WERI-Rb-1 (cell line): ENCODE data around the gene PRR14L.
"Not testable (repeated sequence)": the region's sequence is repeated elsewhere in the genome, so short reads cannot be mapped to it uniquely, and the experiment has no call there.

Source experiments
- DNase-seq: peaks from one replicate; pipeline ENCODE4 v3.0.0-alpha.2; 2020
- H3K27ac ChIP-seq: fragments of 250-450 bp; sonication (Bioruptor Pico); 2 replicates; pipeline ENCODE4 v1.5.1; 2020; ENCODE audit warnings: mild to moderate bottlenecking, moderate library complexity
- H3K27me3 ChIP-seq: fragments of 250-450 bp; sonication (Bioruptor Pico); 2 replicates; pipeline ENCODE4 v1.5.1; 2021; ENCODE audit warnings: mild to moderate bottlenecking, low read depth, moderate library complexity; ENCODE audit not compliant: insufficient read depth, severe bottlenecking
- H3K36me3 ChIP-seq: fragments of 250-450 bp; sonication (Bioruptor Pico); 2 replicates; pipeline ENCODE4 v1.5.1; 2020; ENCODE audit warnings: mild to moderate bottlenecking, moderate library complexity
- H3K4me3 ChIP-seq: 2 replicates; pipeline ENCODE4 v1.5.1; 2011; ENCODE audit warnings: low read depth, mild to moderate bottlenecking, control low read depth, low read length
- H3K9me3 ChIP-seq: fragments of 250-450 bp; sonication (Bioruptor Pico); 2 replicates; pipeline ENCODE4 v1.5.1; 2021; ENCODE audit warnings: mild to moderate bottlenecking, moderate library complexity; ENCODE audit not compliant: severe bottlenecking
- TF ChIP-seq, protein P1 (sequence below): IDR thresholded peaks from 2 replicates; pipeline ENCODE4 v1.5.1; 2011; ENCODE audit warnings: low read depth, mild to moderate bottlenecking, control low read depth, inconsistent platforms, low read length

The PRR14L gene

DNA sequence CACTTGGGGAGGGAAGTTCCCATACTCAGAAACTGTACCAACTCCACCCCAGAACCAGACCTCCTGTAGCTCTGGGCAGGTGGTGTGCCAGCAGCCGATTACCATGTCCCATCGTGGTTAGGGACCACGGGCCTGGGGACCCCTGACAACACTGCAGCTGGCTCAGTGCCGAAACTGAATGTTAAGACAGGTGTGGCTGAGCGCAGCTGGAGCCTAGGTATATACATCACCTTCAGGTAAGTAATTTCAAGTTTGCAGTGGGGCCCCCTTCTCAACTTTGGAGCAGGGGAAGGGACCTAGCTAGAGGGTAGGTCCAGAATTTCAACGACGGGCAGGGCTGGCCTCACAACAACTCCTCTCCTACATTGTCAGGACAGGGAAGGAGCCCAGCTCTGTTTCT lies 67.2 kb downstream of the PRR14L start:
- Histone ChIP-seq H3K27ac (no peak overlapping the region), H3K36me3 (peaks cover 23% of the 10 kb centered on the region), H3K4me3 (no peak overlapping the region), H3K9me3 (no peaks in the 10 kb centered on the region), H3K27me3 (no peaks in the 10 kb centered on the region)
- TF ChIP-seq, protein P1, sequence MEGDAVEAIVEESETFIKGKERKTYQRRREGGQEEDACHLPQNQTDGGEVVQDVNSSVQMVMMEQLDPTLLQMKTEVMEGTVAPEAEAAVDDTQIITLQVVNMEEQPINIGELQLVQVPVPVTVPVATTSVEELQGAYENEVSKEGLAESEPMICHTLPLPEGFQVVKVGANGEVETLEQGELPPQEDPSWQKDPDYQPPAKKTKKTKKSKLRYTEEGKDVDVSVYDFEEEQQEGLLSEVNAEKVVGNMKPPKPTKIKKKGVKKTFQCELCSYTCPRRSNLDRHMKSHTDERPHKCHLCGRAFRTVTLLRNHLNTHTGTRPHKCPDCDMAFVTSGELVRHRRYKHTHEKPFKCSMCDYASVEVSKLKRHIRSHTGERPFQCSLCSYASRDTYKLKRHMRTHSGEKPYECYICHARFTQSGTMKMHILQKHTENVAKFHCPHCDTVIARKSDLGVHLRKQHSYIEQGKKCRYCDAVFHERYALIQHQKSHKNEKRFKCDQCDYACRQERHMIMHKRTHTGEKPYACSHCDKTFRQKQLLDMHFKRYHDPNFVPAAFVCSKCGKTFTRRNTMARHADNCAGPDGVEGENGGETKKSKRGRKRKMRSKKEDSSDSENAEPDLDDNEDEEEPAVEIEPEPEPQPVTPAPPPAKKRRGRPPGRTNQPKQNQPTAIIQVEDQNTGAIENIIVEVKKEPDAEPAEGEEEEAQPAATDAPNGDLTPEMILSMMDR, result no peak
- DNase-seq, result no peak

DNA sequence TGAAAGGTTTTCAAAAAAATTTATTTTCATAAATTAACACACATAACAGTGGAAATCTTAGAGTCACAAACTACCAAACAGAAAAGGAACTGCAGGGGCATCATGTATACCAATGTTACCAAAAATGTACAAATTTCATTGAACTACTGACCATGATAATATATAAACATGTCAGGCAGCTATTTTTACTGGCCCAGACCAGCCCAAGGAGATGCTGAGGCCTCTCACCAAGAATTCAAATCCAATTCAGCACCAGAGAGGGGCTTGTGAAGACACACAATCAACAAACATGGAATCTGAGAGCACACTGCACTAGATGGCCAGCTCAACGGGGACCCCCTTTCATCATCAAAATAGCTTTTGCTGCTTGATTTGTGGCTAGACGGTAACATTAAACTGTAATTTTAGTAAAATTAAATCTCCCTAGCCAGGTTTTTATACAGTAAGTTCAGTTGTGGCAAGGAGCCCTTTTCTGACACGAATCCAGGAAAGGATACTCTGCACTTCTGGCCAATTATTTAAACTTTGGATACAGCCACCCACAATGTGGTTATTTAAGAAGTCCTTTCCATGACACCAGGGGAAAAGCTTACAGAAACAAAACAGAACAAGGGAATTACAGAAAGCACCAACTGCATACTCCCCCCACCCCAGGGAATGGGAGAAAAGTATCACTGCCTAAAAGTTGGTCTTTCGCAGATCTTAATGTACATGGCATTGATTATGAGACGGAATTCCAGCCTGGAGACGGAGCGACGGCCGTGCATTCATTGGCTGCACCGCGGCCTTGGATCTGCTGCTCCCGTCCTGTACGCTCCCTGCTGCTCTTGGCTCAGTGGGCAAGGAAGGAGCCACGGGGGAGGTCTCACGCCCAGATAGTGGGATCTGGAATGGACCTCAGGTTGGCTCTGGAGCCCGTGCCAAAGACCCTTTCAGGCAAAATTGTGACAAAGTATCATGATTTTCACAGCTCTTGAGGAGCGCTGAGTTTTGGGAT lies 68.3 kb downstream of the PRR14L start:
- TF ChIP-seq, protein P1, result no peak
- no peak overlapping the region for H3K4me3 ChIP-seq
- no peak for DNase-seq
- no peaks in the 10 kb centered on the region for H3K27me3 ChIP-seq
- no peaks in the 10 kb centered on the region for H3K9me3 ChIP-seq
- H3K36me3 ChIP-seq, result peaks cover 15% of the 10 kb centered on the region
- H3K27ac ChIP-seq, result no peak overlapping the region

DNA sequence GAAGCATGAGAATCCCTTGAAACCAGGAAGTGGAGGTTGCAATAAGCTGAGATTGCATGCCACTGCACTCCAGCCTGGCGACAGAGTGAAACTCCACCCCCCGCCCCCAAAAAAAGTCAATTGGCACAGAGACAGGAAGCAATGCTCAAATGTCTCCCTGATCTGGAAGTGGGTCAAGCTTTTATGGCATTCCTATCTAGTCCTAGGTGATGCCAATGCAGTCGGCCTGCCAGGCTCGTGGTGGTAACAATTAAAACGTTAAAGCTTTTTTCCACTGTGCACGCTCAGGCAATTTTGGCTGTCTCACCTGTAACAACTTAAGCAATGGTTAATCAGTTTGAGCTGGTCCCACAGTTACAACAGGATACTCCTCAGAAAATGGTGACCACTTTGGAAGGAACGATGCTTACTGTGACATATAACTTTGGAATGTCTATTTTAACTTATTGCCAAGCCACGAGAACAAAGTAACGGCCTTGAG lies 69.0 kb downstream of the PRR14L start:
- Histone ChIP-seq H3K36me3 (peaks cover 11% of the 10 kb centered on the region), H3K27ac (no peak overlapping the region), H3K27me3 (no peaks in the 10 kb centered on the region), H3K9me3 (no peaks in the 10 kb centered on the region), H3K4me3 (no peak overlapping the region)
- TF ChIP-seq, protein P1, result no peak
- DNase-seq, result no peak

DNA sequence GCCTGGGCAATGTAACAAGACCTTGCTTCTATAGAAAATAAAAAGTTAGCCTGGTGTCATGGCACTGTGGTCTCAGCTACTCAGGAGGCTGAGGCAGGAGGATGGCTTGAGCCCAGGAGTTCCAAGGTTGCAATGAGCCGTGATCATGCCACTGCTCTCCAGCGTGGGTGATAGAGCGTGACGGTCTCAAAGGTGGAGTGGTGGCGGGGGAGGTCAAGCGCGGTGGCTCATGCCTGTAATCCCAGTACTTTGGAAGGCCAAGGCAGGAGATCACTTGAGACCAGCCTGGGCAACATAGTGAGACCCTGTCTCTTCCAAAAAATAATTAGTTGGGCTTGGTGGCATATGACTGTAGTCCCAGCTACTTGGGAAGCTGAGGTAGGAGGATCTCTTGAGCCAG lies 71.2 kb downstream of the PRR14L start:
- TF ChIP-seq, protein P1, result no peak
- DNase-seq, result no peak
- Histone ChIP-seq H3K27me3 (no peaks in the 10 kb centered on the region), H3K4me3 (no peak overlapping the region), H3K27ac (no peak overlapping the region), H3K9me3 (no peaks in the 10 kb centered on the region), H3K36me3 (peaks cover 6% of the 10 kb centered on the region; the same call in 1 of the 2 replicates)

DNA sequence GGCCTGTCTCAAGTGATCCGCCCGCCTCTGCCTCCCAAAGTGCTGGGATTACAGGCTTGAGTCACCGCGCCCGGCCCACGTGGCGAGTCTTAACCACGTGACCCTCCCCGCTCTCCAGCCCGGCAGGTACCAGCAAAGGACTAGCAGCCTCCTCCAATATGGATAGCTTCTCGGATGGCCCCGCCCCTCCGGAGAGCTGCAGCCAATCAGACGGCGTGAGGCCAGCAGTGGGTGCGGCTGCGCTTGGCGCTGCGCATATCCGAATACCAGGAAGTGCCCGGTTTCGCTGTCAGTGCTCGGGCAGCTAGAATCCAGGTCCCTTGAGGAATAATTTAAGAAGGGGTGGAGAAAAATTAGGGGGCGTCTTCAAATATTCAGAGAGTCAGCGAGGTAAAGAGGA lies 73.2 kb downstream of the PRR14L start:
- no peaks in the 10 kb centered on the region for H3K9me3 ChIP-seq
- peak; percentile 12 for DNase-seq
- no peaks in the 10 kb centered on the region for H3K27me3 ChIP-seq
- H3K4me3 ChIP-seq, result no peak overlapping the region
- TF ChIP-seq, protein P1, result no peak
- no peaks in the 10 kb centered on the region for H3K36me3 ChIP-seq
- H3K27ac ChIP-seq, result no peak overlapping the region

DNA sequence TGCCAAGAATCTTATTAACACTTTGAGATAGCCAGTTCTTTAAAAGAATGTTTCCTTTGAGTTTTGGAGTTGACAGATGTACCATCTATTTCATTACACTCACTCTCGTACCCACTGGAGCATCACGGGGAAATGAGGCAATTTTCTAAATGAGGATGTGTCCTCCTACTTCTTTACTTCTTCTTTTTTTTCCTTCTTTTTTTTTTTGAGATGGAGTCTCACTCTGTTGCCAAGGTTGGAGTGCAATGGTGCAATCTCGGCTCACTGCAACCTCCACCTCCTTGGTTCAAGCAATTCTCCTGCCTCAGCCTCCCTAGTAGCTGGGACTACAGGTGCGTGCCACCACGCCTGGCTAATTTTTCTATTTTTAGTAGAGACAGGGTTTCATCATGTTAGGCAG lies 75.7 kb downstream of the PRR14L start:
- not testable (repeated sequence) for H3K4me3 ChIP-seq, H3K27ac ChIP-seq, DNase-seq, H3K36me3 ChIP-seq, H3K9me3 ChIP-seq, H3K27me3 ChIP-seq

DNA sequence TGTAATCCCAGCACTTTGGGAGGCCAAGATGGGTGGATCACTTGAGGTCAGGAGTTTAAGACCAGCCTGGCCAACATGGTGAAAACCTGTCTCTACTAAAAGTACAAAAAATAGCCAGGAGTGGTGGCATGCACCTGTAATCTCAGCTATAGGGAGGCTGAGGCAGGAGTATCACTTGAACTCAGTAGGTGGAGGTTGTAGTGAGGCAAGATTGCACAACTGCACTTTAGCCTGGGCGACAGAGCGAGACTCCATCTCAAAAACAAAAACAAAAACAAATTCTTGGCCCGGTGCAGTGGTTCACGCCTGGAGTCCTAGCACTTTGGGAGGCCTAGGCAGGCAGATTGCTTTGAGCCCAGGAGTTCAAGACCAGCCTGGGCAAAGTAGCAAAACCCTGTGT lies 81.1 kb downstream of the PRR14L start:
- H3K4me3 ChIP-seq, H3K27ac ChIP-seq, DNase-seq, H3K36me3 ChIP-seq, H3K27me3 ChIP-seq, H3K9me3 ChIP-seq: not testable (repeated sequence)
